ENCODE data around the gene PCNT. TPM values are rescaled to one million over a fixed set of nuclear protein-coding genes. Genes with fewer than 3 reads are reported as not detected.

Gene PCNT
- total and polyA plus RNA-seq, 2 of the 8 experiments (the other 6 are each of a cell fraction or from before 2014, with no cell fraction given), result 9.9 to 45.1 TPM

GRCh38 chr21:46284077-46284644 is 39.8 kb upstream of the PCNT start (continued):
- TF ChIP-seq SP1 (IDR thresholded peaks at IDR 0.05; ENCODE audit: low read depth, low read length) (no peak), TCF12 (IDR thresholded peaks at IDR 0.05; ENCODE audit: low read depth, low read length) (no peak), GTF2F1 (IDR thresholded peaks at IDR 0.05; ENCODE audit: borderline replicate concordance, low read depth, low read length) (no peak), TAF1 (IDR thresholded peaks at IDR 0.05; ENCODE audit: low read depth, low read length) (no peak), SAP30 (IDR thresholded peaks at IDR 0.05; ENCODE audit: insufficient read depth, insufficient replicate concordance, low read length) (no peak), NRF1 (IDR thresholded peaks at IDR 0.05; ENCODE audit: low read depth, low read length) (no peak), SUZ12 (IDR thresholded peaks at IDR 0.05; ENCODE audit: low read length) (no peak), ATF3 (IDR thresholded peaks at IDR 0.05; ENCODE audit: insufficient read depth, low read depth, low read length) (no peak)
